NCI-H510A treated with DMSO at 0.1 percent for 48 hours (cell line): ENCODE data around the gene TMEM121B.
A peak's percentile ranks its signal among the peaks of the same experiment; 100 is the strongest.
"Not testable (repeated sequence)": the region's sequence is repeated elsewhere in the genome, so short reads cannot be mapped to it uniquely, and the experiment has no call there.

ENCODE experiments used
- DNase-seq: peaks from one replicate; lab custom pipeline; 2025; lab: John Stamatoyannopoulos, UW

TMEM121B gene

GRCh38 chr22:17121233-17122195 is at the start of gene TMEM121B:
TMEM121B (minus strand) TSS chr22:17121360; CDS start chr22:17121127, 233 bp downstream.
- DNase-seq, result peak; percentile 81

GRCh38 chr22:17167486-17167885 is 46.3 kb upstream of the TMEM121B start:
- DNase-seq, result no peak

- DNase-seq, result no peak
These were observed 43.3 kb upstream of the TMEM121B start for GRCh38 chr22:17164392-17165024.

- DNase-seq, result no peak
These were observed 41.6 kb upstream of the TMEM121B start for GRCh38 chr22:17162731-17163130.

- DNase-seq, result no peak
These were observed 40.8 kb upstream of the TMEM121B start for GRCh38 chr22:17161991-17162390.

- DNase-seq, result peak; percentile 47
These were observed 38.4 kb upstream of the TMEM121B start for GRCh38 chr22:17159504-17159951.

- DNase-seq, result peak; percentile 73
These were observed 37.7 kb upstream of the TMEM121B start, which contains the start of gene HDHD5 for GRCh38 chr22:17158568-17159503. HDHD5 (minus strand) TSS chr22:17159277; CDS start chr22:17159251, 26 bp downstream.

GRCh38 chr22:17158176-17158567 is 37.0 kb upstream of the TMEM121B start:
- no peak for DNase-seq

GRCh38 chr22:17157714-17158113 is 36.6 kb upstream of the TMEM121B start:
- DNase-seq, result no peak

GRCh38 chr22:17155941-17156340 is 34.8 kb upstream of the TMEM121B start:
- DNase-seq, result no peak

GRCh38 chr22:17152971-17153370 is 31.8 kb upstream of the TMEM121B start:
- DNase-seq, result no peak

- DNase-seq, result no peak
These were observed 31.2 kb upstream of the TMEM121B start for GRCh38 chr22:17152340-17152739.

GRCh38 chr22:17149076-17149815 is 28.1 kb upstream of the TMEM121B start:
- DNase-seq, result no peak

GRCh38 chr22:17147458-17147857 is 26.3 kb upstream of the TMEM121B start:
- not testable (repeated sequence) for DNase-seq

- no peak for DNase-seq
These were observed 24.0 kb upstream of the TMEM121B start for GRCh38 chr22:17145021-17145680.

- DNase-seq, result no peak
These were observed 22.7 kb upstream of the TMEM121B start for GRCh38 chr22:17143826-17144225.

- DNase-seq, result no peak
These were observed 21.9 kb upstream of the TMEM121B start for GRCh38 chr22:17143101-17143500.

- no peak for DNase-seq
These were observed 19.9 kb upstream of the TMEM121B start for GRCh38 chr22:17140826-17141766.

- DNase-seq, result no peak
These were observed 18.9 kb upstream of the TMEM121B start for GRCh38 chr22:17140022-17140421.
